ENCODE data around the gene ANKRD18B. TPM values are rescaled to one million over a fixed set of nuclear protein-coding genes. Genes with fewer than 3 reads are reported as not detected.
"Not testable (repeated sequence)": the region's sequence is repeated elsewhere in the genome, so short reads cannot be mapped to it uniquely, and the experiment has no call there.

ANKRD18B gene
- total and polyA plus RNA-seq, 7 experiments from 2014 or later = 0.17 to 1.2 (median 0.32) TPM; not detected in 4

- CTCF ChIA-PET = no interaction called here
- POLR2A ChIA-PET = no interaction called here
- Histone ChIP-seq H3K36me3 (ENCODE audit: control insufficient read depth in 2 of 3, insufficient read depth in 3 of 3, low read length in 3 of 3) (no peaks in the 10 kb centered on the region), H3K4me1 (ENCODE audit: control insufficient read depth in 2 of 2, insufficient read depth in 2 of 2, low read length in 2 of 2) (no peaks in the 10 kb centered on the region), H3K27ac (ENCODE audit: low read depth, low read length) (no peak overlapping the region), H3K4me3 (ENCODE audit: low read length) (no peak overlapping the region), H3K27me3 (ENCODE audit: control insufficient read depth in 2 of 2, insufficient read depth in 2 of 2, low read length in 2 of 2) (no peaks in the 10 kb centered on the region), H3K9me3 (ENCODE audit: control insufficient read depth in 2 of 3, low read length in 3 of 3) (no peaks in the 10 kb centered on the region)
- intact Hi-C loops (cut with micrococcal nuclease) = no loop called here
- Mint-ChIP-seq H3K4me3 (no peak overlapping the region), H3K27me3 (peaks cover 0 to 19% (median 0%) of the 10 kb centered on the region in 5 donors), H3K36me3 (no peaks in the 10 kb centered on the region), H3K4me1 (no peaks in the 10 kb centered on the region), H3K27ac (no peak overlapping the region), H3K9me3 (no peaks in the 10 kb centered on the region)
- ATAC-seq (no peak), DNase-seq (no peak)
Observed at GRCh38 chr9:33489066-33489465, 35.0 kb upstream of the ANKRD18B start.

- H3K9me3 Mint-ChIP-seq; H3K27me3 ChIP-seq (ENCODE audit: control insufficient read depth in 2 of 2, insufficient read depth in 2 of 2, low read length in 2 of 2); H3K36me3 Mint-ChIP-seq; H3K9me3 ChIP-seq (ENCODE audit: control insufficient read depth in 2 of 3, low read length in 3 of 3); POLR2A ChIA-PET; H3K4me3 ChIP-seq (ENCODE audit: low read length); H3K4me3 Mint-ChIP-seq; intact Hi-C loops (cut with micrococcal nuclease); CTCF ChIA-PET; H3K4me1 ChIP-seq (ENCODE audit: control insufficient read depth in 2 of 2, insufficient read depth in 2 of 2, low read length in 2 of 2); ATAC-seq; H3K36me3 ChIP-seq (ENCODE audit: control insufficient read depth in 2 of 3, insufficient read depth in 3 of 3, low read length in 3 of 3); H3K27ac Mint-ChIP-seq; H3K4me1 Mint-ChIP-seq; DNase-seq; H3K27ac ChIP-seq (ENCODE audit: low read depth, low read length): not testable (repeated sequence)
- H3K27me3 Mint-ChIP-seq = peaks cover 0 to 22% (median 4%) of the 10 kb centered on the region in 5 donors
Observed at GRCh38 chr9:33493819-33494218, 30.2 kb upstream of the ANKRD18B start.

- peaks cover 0 to 1% (median 0%) of the 10 kb centered on the region in 7 donors for H3K4me1 Mint-ChIP-seq
- H3K27me3 Mint-ChIP-seq = peaks cover 0 to 11% (median 0%) of the 10 kb centered on the region in 5 donors
- Histone ChIP-seq H3K27me3 (ENCODE audit: control insufficient read depth in 2 of 2, insufficient read depth in 2 of 2, low read length in 2 of 2) (no peaks in the 10 kb centered on the region), H3K36me3 (ENCODE audit: control insufficient read depth in 2 of 3, insufficient read depth in 3 of 3, low read length in 3 of 3) (no peaks in the 10 kb centered on the region), H3K4me3 (ENCODE audit: low read length) (no peak overlapping the region), H3K4me1 (ENCODE audit: control insufficient read depth in 2 of 2, insufficient read depth in 2 of 2, low read length in 2 of 2) (no peaks in the 10 kb centered on the region), H3K27ac (ENCODE audit: low read depth, low read length) (no peak overlapping the region), H3K9me3 (ENCODE audit: control insufficient read depth in 2 of 3, low read length in 3 of 3) (no peaks in the 10 kb centered on the region)
- intact Hi-C loops (cut with micrococcal nuclease) = loop anchor here in 1 of 2 donors (1.0 kb wide), 3 partner anchors 52 to 123 kb away; no protein-coding TSS in a partner anchor
- no peaks in the 10 kb centered on the region for H3K36me3 Mint-ChIP-seq
- H3K4me3 Mint-ChIP-seq = no peak overlapping the region
- DNase-seq (peak in 1 of 9 donors; percentile 15), ATAC-seq (no peak)
- no peak overlapping the region for H3K27ac Mint-ChIP-seq
- ChIA-PET CTCF (interaction anchor here (1.0 kb wide), 1 partner anchor 123 kb away, joined by 3 read pairs; no protein-coding TSS in a partner anchor), POLR2A (no interaction called here)
- no peaks in the 10 kb centered on the region for H3K9me3 Mint-ChIP-seq
Observed at GRCh38 chr9:33498387-33498786, 25.7 kb upstream of the ANKRD18B start.

- Mint-ChIP-seq H3K36me3 (no peaks in the 10 kb centered on the region), H3K9me3 (peaks cover 0 to 2% (median 0%) of the 10 kb centered on the region in 11 donors), H3K4me1 (peaks cover 0 to 11% (median 7%) of the 10 kb centered on the region in 7 donors), H3K4me3 (no peak overlapping the region), H3K27ac (no peak overlapping the region), H3K27me3 (peaks cover 0 to 8% (median 5%) of the 10 kb centered on the region in 5 donors)
- Histone ChIP-seq H3K27ac (ENCODE audit: low read depth, low read length) (no peak overlapping the region), H3K4me3 (ENCODE audit: low read length) (no peak overlapping the region), H3K36me3 (ENCODE audit: control insufficient read depth in 2 of 3, insufficient read depth in 3 of 3, low read length in 3 of 3) (no peaks in the 10 kb centered on the region), H3K4me1 (ENCODE audit: control insufficient read depth in 2 of 2, insufficient read depth in 2 of 2, low read length in 2 of 2) (no peaks in the 10 kb centered on the region), H3K27me3 (ENCODE audit: control insufficient read depth in 2 of 2, insufficient read depth in 2 of 2, low read length in 2 of 2) (no peaks in the 10 kb centered on the region), H3K9me3 (ENCODE audit: control insufficient read depth in 2 of 3, low read length in 3 of 3) (no peaks in the 10 kb centered on the region)
- intact Hi-C loops (cut with micrococcal nuclease) = no loop called here
- CTCF ChIA-PET = no interaction called here
- POLR2A ChIA-PET = no interaction called here
- ATAC-seq (no peak), DNase-seq (no peak)
Observed at GRCh38 chr9:33506626-33507370, 17.3 kb upstream of the ANKRD18B start.

GRCh38 chr9:33510262-33511183 lies 13.5 kb upstream of the ANKRD18B start:
- POLR2A ChIA-PET = interaction anchor here (0.7 kb wide), 1 partner anchor 312 kb away, joined by 3 read pairs; no protein-coding TSS in a partner anchor
- H3K4me3 Mint-ChIP-seq = peak overlapping the region; percentile 93 to 98 (median 96)
- Histone ChIP-seq H3K9me3 (ENCODE audit: control insufficient read depth in 2 of 3, low read length in 3 of 3) (no peaks in the 10 kb centered on the region), H3K4me3 (ENCODE audit: low read length) (peak overlapping the region; percentile 65), H3K4me1 (ENCODE audit: control insufficient read depth in 2 of 2, insufficient read depth in 2 of 2, low read length in 2 of 2) (no peaks in the 10 kb centered on the region), H3K36me3 (ENCODE audit: control insufficient read depth in 2 of 3, insufficient read depth in 3 of 3, low read length in 3 of 3) (no peaks in the 10 kb centered on the region), H3K27ac (ENCODE audit: low read depth, low read length) (peak overlapping the region; percentile 62), H3K27me3 (ENCODE audit: control insufficient read depth in 2 of 2, insufficient read depth in 2 of 2, low read length in 2 of 2) (no peaks in the 10 kb centered on the region)
- peaks cover 0 to 16% (median 5%) of the 10 kb centered on the region in 5 donors for H3K27me3 Mint-ChIP-seq
- intact Hi-C loops (cut with micrococcal nuclease) = loop anchor here in 1 of 2 donors (5.0 kb wide), 1 partner anchor 93 kb away; no protein-coding TSS in a partner anchor
- H3K27ac Mint-ChIP-seq = peak overlapping the region in 8 of 9 donors; percentile 65 to 97 (median 86)
- peaks cover 0 to 4% (median 0%) of the 10 kb centered on the region in 5 donors for H3K36me3 Mint-ChIP-seq
- CTCF ChIA-PET = interaction anchor here (0.6 kb wide), 1 partner anchor 314 kb away, joined by 4 read pairs; no protein-coding TSS in a partner anchor
- H3K9me3 Mint-ChIP-seq = peaks cover 0 to 16% (median 3%) of the 10 kb centered on the region in 11 donors
- peaks cover 0 to 11% (median 7%) of the 10 kb centered on the region in 7 donors for H3K4me1 Mint-ChIP-seq
- ATAC-seq = peak; percentile 78
- DNase-seq = peak; percentile 10 to 50 (median 22)

- H3K36me3 Mint-ChIP-seq; DNase-seq; H3K4me1 ChIP-seq (ENCODE audit: control insufficient read depth in 2 of 2, insufficient read depth in 2 of 2, low read length in 2 of 2); POLR2A ChIA-PET; CTCF ChIA-PET; H3K27me3 ChIP-seq (ENCODE audit: control insufficient read depth in 2 of 2, insufficient read depth in 2 of 2, low read length in 2 of 2); H3K9me3 ChIP-seq (ENCODE audit: control insufficient read depth in 2 of 3, low read length in 3 of 3); H3K36me3 ChIP-seq (ENCODE audit: control insufficient read depth in 2 of 3, insufficient read depth in 3 of 3, low read length in 3 of 3); ATAC-seq: not testable (repeated sequence)
- Mint-ChIP-seq H3K27ac (peak overlapping the region in 8 of 9 donors; percentile 65 to 97 (median 86)), H3K27me3 (peaks cover 0 to 16% (median 5%) of the 10 kb centered on the region in 5 donors), H3K4me3 (peak overlapping the region; percentile 93 to 98 (median 96)), H3K4me1 (peaks cover 0 to 11% (median 7%) of the 10 kb centered on the region in 7 donors), H3K9me3 (peaks cover 0 to 17% (median 3%) of the 10 kb centered on the region in 11 donors)
- Histone ChIP-seq H3K27ac (ENCODE audit: low read depth, low read length) (peak overlapping the region; percentile 62), H3K4me3 (ENCODE audit: low read length) (peak overlapping the region; percentile 65)
- intact Hi-C loops (cut with micrococcal nuclease) = loop anchor here in 1 of 2 donors (5.0 kb wide), 1 partner anchor 94 kb away; no protein-coding TSS in a partner anchor
Observed at GRCh38 chr9:33511184-33511517, 12.9 kb upstream of the ANKRD18B start.
